Endothelial cell (in vitro differentiated cells): ENCODE measurements around the gene MME. TPM values are rescaled to one million over a fixed set of nuclear protein-coding genes. Genes with fewer than 3 reads are reported as not detected.

ENCODE experiments used
- DNase-seq: peaks from one replicate; pipeline ENCODE4 v3.0.0; 2021; ENCODE audit warnings: low spot score
- H3K27ac Mint-ChIP-seq: one replicate; pipeline ENCODE4 v1.8.0; 2021; ENCODE audit warnings: mixed read lengths, inconsistent platforms; ENCODE audit not compliant: unreplicated experiment
- H3K27me3 Mint-ChIP-seq: one replicate; pipeline ENCODE4 v1.8.0; 2021; ENCODE audit warnings: mild to moderate bottlenecking, moderate library complexity, mixed read lengths, inconsistent platforms; ENCODE audit not compliant: unreplicated experiment
- H3K36me3 Mint-ChIP-seq: one replicate; pipeline ENCODE4 v1.8.0; 2021; ENCODE audit warnings: mild to moderate bottlenecking, low read depth, mixed read lengths, inconsistent platforms; ENCODE audit not compliant: unreplicated experiment
- H3K4me1 Mint-ChIP-seq: one replicate; pipeline ENCODE4 v1.8.0; 2021; ENCODE audit warnings: mild to moderate bottlenecking, mixed read lengths, inconsistent platforms; ENCODE audit not compliant: unreplicated experiment
- H3K4me3 Mint-ChIP-seq: one replicate; pipeline ENCODE4 v1.8.0; 2021; ENCODE audit warnings: mild to moderate bottlenecking, mixed read lengths, inconsistent platforms; ENCODE audit not compliant: unreplicated experiment
- H3K9me3 Mint-ChIP-seq: one replicate; pipeline ENCODE4 v1.8.0; 2021; ENCODE audit warnings: mixed read lengths, inconsistent platforms; ENCODE audit not compliant: unreplicated experiment
- total RNA-seq: library from RNA; stranded (reverse); fragmentation: NEBNext Ultra II Directional; extraction: Animal tissue kit (Norgen Biotek cat#: 25700); gene quantifications from one replicate; pipeline ENCODE4 v1.2.1, GENCODE V29; 2021; ENCODE audit not compliant: unreplicated experiment
- TF ChIP-seq, protein P1 (sequence below): fragments of 200-600 bp; sonication (generic); IDR thresholded peaks from one replicate; pipeline ENCODE4 v1.5.0; 2021; ENCODE audit warnings: antibody characterized with exemption; ENCODE audit not compliant: unreplicated experiment

MME gene
- total RNA-seq, 1 donor from 2014 or later, result 4.7 TPM

DNA sequence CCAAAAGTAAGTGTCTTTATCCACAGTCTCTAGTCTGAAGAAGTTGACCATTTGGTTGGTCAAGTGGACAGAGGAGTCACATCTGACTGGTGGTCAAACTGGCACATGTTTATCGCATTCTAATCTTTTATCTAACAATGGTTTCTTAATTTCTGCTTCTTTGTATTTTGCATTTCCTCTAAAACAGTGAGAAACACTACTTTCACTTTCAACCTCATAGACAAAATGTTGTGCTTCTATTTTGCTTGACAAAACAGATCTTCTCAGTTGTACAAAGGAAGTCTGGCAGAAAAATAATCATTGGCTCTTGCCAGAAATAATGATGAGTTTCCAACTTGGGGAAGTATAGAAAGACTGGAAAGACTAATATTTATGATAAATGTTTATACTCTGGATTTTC is 103.9 kb downstream of the MME start:
- Mint-ChIP-seq H3K9me3 (no peaks in the 10 kb centered on the region), H3K4me1 (peaks cover 2% of the 10 kb centered on the region), H3K36me3 (no peaks in the 10 kb centered on the region), H3K27ac (no peak overlapping the region), H3K4me3 (no peak overlapping the region), H3K27me3 (no peaks in the 10 kb centered on the region)
- no peak for DNase-seq
- TF ChIP-seq, protein P1, sequence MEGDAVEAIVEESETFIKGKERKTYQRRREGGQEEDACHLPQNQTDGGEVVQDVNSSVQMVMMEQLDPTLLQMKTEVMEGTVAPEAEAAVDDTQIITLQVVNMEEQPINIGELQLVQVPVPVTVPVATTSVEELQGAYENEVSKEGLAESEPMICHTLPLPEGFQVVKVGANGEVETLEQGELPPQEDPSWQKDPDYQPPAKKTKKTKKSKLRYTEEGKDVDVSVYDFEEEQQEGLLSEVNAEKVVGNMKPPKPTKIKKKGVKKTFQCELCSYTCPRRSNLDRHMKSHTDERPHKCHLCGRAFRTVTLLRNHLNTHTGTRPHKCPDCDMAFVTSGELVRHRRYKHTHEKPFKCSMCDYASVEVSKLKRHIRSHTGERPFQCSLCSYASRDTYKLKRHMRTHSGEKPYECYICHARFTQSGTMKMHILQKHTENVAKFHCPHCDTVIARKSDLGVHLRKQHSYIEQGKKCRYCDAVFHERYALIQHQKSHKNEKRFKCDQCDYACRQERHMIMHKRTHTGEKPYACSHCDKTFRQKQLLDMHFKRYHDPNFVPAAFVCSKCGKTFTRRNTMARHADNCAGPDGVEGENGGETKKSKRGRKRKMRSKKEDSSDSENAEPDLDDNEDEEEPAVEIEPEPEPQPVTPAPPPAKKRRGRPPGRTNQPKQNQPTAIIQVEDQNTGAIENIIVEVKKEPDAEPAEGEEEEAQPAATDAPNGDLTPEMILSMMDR, result no peak

- Mint-ChIP-seq H3K27ac (no peak overlapping the region), H3K36me3 (no peaks in the 10 kb centered on the region), H3K4me1 (peaks cover 2% of the 10 kb centered on the region), H3K27me3 (no peaks in the 10 kb centered on the region), H3K4me3 (no peak overlapping the region), H3K9me3 (no peaks in the 10 kb centered on the region)
- no peak for DNase-seq
- TF ChIP-seq, protein P1, result no peak
Observed at GRCh38 chr3:155185631-155186071, 105.5 kb downstream of the MME start.

- no peaks in the 10 kb centered on the region for H3K9me3 Mint-ChIP-seq
- no peak for DNase-seq
- H3K36me3 Mint-ChIP-seq, result no peaks in the 10 kb centered on the region
- H3K27me3 Mint-ChIP-seq, result no peaks in the 10 kb centered on the region
- H3K27ac Mint-ChIP-seq, result no peak overlapping the region
- peaks cover 2% of the 10 kb centered on the region for H3K4me1 Mint-ChIP-seq
- no peak overlapping the region for H3K4me3 Mint-ChIP-seq
- TF ChIP-seq, protein P1, result no peak
Observed at GRCh38 chr3:155188031-155188430, 107.9 kb downstream of the MME start.

- Mint-ChIP-seq H3K4me1 (peaks cover 2% of the 10 kb centered on the region), H3K9me3 (no peaks in the 10 kb centered on the region), H3K27me3 (no peaks in the 10 kb centered on the region), H3K4me3 (no peak overlapping the region), H3K36me3 (no peaks in the 10 kb centered on the region), H3K27ac (no peak overlapping the region)
- DNase-seq, result no peak
- TF ChIP-seq, protein P1, result no peak
Observed at GRCh38 chr3:155189478-155189877, 109.4 kb downstream of the MME start.

- Mint-ChIP-seq H3K9me3 (no peaks in the 10 kb centered on the region), H3K27me3 (no peaks in the 10 kb centered on the region), H3K27ac (no peak overlapping the region), H3K4me1 (no peaks in the 10 kb centered on the region), H3K4me3 (no peak overlapping the region), H3K36me3 (no peaks in the 10 kb centered on the region)
- no peak for DNase-seq
- TF ChIP-seq, protein P1, result no peak
Observed at GRCh38 chr3:155190691-155191090, 110.6 kb downstream of the MME start.
